ENCODE data around the gene VSNL1. TPM values are rescaled to one million over a fixed set of nuclear protein-coding genes. Genes with fewer than 3 reads are reported as not detected.

Gene VSNL1
- total RNA-seq, 4 donors from 2014 or later, result not detected

DNA sequence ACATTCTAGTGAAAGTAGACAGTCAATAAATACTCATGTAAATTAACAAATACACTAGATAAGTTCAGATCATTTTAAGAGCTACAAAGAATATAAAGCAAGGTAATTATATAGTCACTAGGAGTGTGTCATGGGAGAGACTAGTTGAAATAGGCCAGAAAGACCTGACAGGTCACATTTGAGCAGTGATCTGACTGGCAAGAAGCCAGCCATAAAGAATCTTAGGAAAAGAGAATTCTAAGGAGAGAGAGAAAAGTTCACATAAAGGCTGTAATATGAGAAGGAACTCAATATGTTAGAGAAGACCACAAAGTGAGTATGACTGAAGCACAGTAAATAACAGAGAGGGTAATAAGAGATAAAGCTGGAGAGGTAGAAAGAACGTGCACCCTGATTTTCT is 31.2 kb downstream of the VSNL1 start:
- no peak for DNase-seq
- TF ChIP-seq, protein P1, sequence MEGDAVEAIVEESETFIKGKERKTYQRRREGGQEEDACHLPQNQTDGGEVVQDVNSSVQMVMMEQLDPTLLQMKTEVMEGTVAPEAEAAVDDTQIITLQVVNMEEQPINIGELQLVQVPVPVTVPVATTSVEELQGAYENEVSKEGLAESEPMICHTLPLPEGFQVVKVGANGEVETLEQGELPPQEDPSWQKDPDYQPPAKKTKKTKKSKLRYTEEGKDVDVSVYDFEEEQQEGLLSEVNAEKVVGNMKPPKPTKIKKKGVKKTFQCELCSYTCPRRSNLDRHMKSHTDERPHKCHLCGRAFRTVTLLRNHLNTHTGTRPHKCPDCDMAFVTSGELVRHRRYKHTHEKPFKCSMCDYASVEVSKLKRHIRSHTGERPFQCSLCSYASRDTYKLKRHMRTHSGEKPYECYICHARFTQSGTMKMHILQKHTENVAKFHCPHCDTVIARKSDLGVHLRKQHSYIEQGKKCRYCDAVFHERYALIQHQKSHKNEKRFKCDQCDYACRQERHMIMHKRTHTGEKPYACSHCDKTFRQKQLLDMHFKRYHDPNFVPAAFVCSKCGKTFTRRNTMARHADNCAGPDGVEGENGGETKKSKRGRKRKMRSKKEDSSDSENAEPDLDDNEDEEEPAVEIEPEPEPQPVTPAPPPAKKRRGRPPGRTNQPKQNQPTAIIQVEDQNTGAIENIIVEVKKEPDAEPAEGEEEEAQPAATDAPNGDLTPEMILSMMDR (IDR thresholded peaks at IDR 0.05), result no peak
- no peak for TF ChIP-seq POLR2A (IDR thresholded peaks at IDR 0.05)
- H3K36me3 ChIP-seq, result no peaks in the 10 kb centered on the region

DNA sequence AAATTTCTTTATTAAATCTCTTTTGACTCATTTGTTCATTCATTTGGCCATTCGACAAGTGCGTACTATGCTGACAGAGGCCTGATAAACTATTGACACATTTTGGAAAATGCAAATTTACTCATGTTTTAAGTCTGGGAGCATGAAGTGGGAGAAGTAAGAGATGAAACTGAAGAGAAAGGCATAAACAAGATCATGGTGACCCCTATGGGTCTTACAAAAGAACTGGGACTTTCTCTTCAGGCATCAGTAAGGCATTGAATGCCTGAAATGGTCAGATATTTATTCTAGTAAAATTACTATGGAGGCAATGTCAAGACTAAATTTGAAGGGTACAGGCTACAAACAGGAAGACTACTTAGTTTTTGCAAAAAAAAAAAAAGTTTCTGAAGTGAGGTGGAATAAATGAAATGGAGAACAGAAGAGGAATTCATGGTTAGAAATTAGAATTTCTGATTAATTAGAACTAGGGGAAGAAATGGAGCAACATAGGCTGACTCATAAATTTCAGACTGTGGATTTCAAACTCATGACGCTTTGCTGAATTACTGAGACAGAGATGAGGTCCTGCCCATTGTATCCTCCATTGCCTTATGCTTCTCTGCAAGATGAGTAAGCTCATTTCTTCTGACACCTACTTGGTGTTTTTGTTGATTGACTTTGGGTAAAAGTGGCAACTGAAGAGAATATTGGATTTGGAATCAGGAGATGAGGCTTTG is 32.7 kb downstream of the VSNL1 start:
- no peak for TF ChIP-seq POLR2A (IDR thresholded peaks at IDR 0.05)
- TF ChIP-seq, protein P1 (IDR thresholded peaks at IDR 0.05), result no peak
- Histone ChIP-seq H3K27ac (no peak overlapping the region), H3K36me3 (no peaks in the 10 kb centered on the region), H3K27me3 (no peaks in the 10 kb centered on the region), H3K4me3 (no peak overlapping the region), H3K9me3 (no peaks in the 10 kb centered on the region), H3K4me1 (no peaks in the 10 kb centered on the region)
- DNase-seq, result no peak

More for the DNA sequence above, 31.2 kb downstream of the VSNL1 start:
- Histone ChIP-seq H3K4me3 (no peak overlapping the region), H3K27me3 (no peaks in the 10 kb centered on the region), H3K9me3 (no peaks in the 10 kb centered on the region), H3K27ac (no peak overlapping the region), H3K4me1 (no peaks in the 10 kb centered on the region)

DNA sequence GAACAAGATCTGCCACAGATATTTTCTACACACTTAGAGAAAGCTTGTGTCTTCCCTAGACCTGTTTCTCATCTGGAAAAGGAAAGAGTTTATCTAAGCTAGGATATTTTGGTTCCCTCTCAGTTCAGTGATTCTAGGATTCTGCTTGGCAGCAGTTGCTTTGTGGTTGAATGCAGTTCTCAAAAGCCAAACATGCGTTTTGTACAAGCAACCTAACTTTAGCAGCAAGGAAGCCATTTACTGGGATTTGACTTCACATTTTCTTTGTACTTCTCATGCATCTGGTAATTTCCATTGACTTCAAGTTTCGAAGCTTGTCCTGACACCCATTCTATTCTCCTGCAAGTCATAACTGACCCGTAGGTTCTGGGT is 33.3 kb downstream of the VSNL1 start:
- no peak for TF ChIP-seq POLR2A (IDR thresholded peaks at IDR 0.05)
- TF ChIP-seq, protein P1 (IDR thresholded peaks at IDR 0.05), result no peak
- no peak for DNase-seq
- H3K36me3 ChIP-seq, result no peaks in the 10 kb centered on the region
- H3K4me3 ChIP-seq, result no peak overlapping the region
- H3K4me1 ChIP-seq, result no peaks in the 10 kb centered on the region
- H3K27me3 ChIP-seq, result no peaks in the 10 kb centered on the region
- no peak overlapping the region for H3K27ac ChIP-seq
- no peaks in the 10 kb centered on the region for H3K9me3 ChIP-seq

DNA sequence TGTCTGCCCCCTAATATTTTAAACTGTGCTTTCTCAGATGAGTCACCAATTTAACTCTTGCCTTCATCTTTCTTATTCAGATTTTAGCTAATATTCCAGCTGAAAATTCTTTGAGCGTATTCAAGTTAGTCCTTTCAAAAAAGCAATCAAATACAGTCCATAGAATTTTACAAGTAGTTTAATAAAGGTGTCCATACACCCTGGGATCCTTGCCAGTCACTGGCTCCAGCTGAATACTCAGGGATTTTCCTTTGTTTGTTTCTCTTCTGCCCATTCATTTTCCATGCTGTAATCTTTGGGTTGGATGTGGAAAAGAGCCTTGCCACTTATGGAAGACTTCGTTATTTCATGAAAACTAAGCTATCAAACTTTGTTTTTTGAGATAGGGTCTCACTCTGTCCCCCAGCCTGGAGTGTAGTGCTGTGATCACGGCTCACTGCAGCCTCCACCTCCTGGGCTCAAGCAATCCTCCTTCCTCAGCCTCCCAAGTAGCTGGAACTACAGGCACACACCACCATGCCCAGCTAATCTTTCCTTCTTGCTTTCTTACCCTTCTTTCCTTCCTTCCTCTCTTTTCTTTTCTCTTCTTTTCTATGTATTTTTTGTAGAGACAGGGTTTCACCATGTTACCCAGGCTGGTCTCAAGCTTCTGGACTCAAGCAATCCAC is 34.0 kb downstream of the VSNL1 start:
- no peaks in the 10 kb centered on the region for H3K4me1 ChIP-seq
- no peaks in the 10 kb centered on the region for H3K36me3 ChIP-seq
- no peak overlapping the region for H3K27ac ChIP-seq
- no peaks in the 10 kb centered on the region for H3K9me3 ChIP-seq
- TF ChIP-seq, protein P1 (IDR thresholded peaks at IDR 0.05), result no peak
- TF ChIP-seq POLR2A (IDR thresholded peaks at IDR 0.05), result no peak
- no peak overlapping the region for H3K4me3 ChIP-seq
- DNase-seq, result no peak
- H3K27me3 ChIP-seq, result no peaks in the 10 kb centered on the region

DNA sequence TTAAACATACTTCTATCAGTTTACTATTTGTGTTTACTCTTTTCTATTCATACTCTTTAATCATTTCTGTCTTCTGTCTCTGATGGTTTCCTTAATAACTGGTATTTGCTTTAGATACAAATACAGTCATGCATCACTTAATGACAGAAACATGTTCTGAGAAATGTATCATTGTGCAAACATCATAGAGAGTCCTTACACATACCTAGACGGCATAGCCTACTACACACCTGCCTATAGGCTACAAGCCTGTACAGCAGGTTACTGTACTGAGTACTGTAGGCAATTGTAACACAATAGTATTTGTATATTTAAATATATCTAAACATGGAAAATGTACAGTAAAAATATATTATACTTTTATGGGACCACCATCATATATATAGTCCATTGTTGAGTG is 36.3 kb downstream of the VSNL1 start:
- Histone ChIP-seq H3K27me3 (no peaks in the 10 kb centered on the region), H3K27ac (no peak overlapping the region), H3K4me1 (no peaks in the 10 kb centered on the region), H3K36me3 (no peaks in the 10 kb centered on the region), H3K4me3 (no peak overlapping the region), H3K9me3 (no peaks in the 10 kb centered on the region)
- TF ChIP-seq, protein P1 (IDR thresholded peaks at IDR 0.05), result no peak
- no peak for TF ChIP-seq POLR2A (IDR thresholded peaks at IDR 0.05)
- DNase-seq, result no peak
